Right hindlimb (tissue), 1 donor: ENCODE results near the gene TRAPPC2.

Source experiments
- DNase-seq: peaks from one replicate; pipeline ENCODE4 v3.0.0-alpha.2; 2018

Gene TRAPPC2

DNA sequence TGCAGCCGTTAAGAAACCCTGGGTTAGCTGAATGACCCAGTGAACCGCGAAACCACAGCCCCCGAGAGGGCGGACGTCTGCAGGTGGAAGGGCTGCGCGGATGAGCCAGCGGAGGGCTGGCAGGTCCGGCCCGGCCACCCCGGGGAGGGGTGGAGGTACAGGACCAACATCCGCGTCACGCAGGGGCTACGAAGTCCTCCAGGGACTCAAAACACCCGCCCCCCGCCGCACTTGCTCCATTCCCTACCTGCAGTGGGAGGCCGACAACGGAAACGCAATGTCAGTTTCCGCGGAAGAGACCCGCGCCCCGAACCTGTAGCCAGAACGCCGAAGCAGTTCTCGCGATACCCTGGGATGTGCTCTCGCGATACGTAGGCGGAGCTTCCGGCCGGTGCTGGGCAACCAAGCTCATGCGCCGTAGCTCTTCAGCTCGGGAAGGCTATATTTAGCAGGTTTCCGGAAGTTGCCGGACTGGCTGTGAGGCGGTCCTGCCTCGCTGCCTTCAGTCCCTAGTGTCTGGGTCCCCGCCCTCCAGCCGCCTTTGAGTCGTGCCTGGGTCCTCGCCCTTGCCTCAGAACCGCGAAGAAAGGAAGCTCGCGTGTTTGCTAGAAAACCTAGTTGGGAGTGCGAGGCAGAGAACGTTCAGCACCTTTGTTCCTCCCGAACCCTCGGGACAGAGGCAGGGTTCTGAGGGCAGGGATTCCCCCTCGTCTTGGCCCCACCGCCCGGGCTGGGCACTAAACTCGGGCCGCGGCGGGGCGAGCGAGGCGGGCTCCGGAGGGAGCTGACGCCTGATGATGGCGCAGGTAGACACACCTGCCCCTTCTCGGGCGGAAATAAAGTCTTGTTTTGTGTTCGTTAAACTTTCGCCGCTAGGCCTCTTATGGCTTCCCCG is at the start of gene TRAPPC2, which contains the start of gene OFD1:
TRAPPC2 (minus strand) TSS at position 343 of the 895 bp plus-strand sequence. CDS start 14,657 bp downstream, outside the sequence.
OFD1 (plus strand) TSS at position 471 of the 895 bp plus-strand sequence; CDS start at position 795, 324 bp downstream.
- DNase-seq = peak; percentile 92

DNA sequence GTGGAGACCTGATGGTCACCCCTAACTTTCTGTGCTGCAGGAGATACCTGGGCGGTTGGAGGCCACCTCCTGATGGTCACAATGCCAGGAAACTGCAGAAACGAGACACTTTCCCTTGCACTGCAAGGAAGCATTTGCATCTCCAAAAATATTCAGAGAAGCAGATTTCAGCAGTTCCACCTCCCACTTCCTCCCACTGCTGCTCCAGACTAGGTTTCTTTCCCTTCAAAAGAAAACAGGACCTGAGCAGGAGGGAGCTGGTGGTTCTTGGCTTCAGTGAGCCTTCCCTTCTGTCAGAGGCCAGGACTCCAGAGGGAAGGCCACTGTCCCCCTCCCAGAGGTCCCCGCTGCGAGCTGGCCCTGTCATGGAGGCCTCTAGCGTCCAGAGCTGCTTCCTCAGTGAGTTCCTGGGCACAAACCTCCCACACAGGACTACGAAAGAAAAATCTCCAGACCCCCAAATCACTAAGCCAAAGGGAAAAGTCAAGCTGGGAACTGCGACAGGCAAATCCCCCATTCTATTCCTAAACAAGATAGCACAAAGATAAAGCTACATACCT is 46.5 kb upstream of the TRAPPC2 start:
- no peak for DNase-seq

DNA sequence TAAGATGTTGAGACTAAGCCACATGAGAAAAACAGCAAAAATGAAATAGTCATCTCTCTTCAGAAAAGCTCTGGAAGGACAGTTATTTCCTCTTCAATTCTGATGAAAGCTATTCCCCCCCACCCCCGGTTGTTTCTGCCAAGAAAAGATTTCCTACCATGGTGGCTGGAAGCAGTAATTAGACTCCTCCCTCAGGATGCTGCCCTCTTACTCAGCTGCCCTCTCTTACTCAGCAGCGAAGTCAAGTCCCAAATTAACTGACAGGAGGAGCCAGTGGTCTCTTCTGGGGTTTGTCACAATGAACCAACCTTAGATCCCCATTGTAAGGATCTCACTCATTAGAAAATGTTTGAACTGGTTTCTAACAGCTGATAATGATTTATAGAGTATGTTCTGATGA is 44.5 kb upstream of the TRAPPC2 start:
- no peak for DNase-seq

DNA sequence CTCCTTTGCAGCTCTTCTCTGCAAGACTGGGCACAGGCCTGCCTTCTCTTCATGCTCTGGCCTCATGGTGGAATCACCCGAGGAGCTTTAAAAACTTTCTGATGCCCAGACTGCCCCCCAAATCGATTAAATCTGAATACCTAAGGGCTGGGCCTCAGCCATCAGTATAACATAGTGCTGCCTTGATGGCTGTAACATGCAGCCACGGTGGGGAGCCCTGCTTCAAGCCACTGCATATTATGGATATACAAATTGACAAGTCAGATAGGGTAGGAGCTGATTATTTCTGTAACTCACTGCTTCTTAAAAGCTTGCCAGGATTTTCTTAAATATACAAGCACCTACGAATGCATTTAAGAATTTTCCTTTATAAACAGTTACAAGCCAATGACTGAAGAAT is 42.0 kb upstream of the TRAPPC2 start:
- no peak for DNase-seq

DNA sequence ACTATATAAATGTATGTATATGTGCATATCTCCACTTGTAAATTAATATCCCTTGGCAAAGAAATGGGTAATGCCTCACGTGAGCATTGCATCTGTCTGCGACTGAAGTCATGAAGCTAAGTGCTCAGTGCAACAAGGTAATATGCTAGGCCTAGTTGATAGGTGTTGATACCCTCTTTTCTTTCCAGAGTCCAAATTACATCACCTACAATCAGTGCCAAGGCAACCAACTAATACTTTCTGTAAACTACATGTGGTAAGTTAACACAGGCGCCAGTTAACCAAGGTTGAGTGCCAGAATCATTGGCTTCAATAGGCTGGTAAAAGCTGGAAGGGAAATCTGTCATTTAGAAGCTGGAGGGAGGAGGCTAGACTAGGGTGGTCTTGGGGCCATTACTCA is 41.4 kb upstream of the TRAPPC2 start:
- DNase-seq = no peak

DNA sequence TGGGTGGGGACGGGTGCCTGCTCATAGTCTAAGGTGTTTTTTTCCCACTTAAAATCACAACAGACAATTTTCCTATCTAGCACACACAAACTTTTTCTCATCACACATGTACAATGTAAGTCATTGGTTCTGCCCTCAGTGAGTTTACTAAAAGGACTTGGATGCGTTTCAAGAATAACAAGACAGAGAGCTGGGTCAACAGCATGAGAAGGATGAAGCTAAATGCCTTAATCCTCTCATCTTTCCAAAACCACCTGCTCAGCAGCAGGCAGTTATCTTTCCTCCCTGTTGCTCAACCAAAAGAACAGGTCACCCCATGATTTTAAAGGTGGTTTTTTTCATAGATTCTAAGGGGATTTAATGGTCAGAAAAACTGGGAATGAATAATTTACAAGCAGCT is 40.3 kb upstream of the TRAPPC2 start:
- DNase-seq = no peak

DNA sequence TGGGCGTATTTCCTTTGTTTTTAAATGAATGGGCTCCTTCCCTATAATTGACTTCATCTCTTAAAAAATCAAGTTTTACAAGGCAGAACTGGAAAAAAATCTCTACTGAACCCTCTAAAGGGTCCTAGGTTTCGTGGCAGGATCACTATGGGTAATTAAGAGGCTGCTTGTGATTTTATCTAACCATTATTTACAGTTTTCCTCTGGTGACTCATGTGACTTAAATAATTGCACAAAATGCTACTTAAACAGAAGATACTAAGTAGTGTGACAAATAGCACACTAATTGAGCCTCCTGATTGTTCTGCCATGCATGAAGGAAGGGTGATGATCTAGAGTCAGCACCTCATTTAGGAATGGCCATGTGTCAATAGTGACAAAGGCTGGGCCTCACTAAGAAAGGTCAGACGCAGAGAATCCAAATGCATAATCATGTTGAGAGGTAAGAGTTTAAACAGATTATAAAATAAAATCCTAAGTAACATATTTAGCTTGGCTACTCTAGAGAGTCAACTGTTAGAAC is 35.7 kb upstream of the TRAPPC2 start:
- DNase-seq = no peak

DNA sequence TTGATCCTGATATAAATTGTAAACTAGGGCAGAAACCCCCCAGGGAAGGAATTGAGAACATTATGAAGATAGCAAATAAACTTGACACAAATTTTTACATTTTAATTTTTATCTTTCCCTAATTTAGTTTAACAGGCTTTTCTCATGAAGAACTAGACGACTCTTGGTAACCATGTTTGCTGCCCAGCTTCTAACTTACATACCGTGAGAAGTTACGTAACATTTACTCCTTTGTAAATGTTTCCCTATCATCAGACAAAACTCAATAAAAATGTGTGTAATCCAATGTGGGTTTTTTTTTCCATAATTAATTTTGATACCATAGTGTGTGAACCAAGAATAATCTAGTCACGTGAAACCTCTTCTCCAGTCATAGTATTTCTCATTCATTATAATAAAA is 34.5 kb upstream of the TRAPPC2 start:
- no peak for DNase-seq

DNA sequence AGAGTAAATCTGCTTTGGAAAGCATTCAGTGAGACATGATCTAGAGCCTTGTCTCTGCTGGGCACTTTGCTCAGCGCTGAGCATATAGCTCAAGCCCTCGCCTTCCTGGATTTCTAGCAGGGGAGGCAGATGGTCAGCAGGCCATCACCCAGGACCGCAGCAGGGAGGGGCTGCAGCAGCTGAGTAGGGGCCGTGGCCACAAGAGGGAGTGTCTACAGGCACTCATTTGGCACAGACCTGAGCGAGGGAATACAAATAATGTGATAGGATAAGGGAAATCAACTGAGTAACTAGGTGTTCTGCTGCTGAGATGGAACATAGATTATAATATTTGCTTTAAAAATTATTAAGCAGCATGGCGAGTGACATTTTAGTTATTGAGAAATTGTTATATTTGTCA is 30.3 kb upstream of the TRAPPC2 start:
- peak; percentile 50 for DNase-seq

DNA sequence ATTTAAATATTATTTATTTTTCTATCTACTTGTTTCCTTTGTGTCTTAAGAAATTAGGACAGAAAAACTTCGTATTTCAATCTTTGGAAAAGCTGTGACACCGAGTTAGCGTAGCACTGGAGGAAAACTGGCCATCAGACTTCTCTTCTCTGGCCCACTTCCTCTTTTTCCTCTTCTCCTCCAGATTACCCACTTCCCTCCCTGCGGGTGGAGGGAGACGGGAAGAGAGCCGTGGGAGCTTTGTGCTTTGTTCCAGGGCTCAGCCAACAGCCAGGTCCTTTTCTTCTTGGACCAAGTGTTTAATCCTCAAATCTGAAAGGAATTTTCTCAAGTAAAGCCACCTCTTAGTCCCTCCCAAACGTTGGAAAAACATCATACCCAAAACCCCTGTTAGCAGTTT is 29.9 kb upstream of the TRAPPC2 start:
- no peak for DNase-seq

DNA sequence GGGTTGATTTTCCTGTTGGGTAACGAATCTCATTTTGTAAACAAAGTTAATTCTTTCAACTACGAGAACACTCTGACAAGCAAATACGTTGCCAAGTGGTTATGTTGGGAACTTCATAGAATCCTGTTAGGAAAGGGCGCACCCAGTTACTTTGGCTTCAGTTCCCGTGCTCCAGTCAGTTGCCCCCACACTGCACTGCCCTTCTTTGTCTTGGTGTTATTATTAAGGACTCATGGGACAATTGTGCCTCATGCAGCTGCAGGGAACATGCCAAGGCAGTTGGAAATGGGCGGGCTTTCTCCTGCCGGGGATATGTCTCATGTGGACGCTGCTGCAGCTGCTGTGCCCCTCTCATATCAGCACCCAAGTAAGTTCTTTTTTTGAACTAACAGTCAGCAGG is 29.1 kb upstream of the TRAPPC2 start:
- no peak for DNase-seq

DNA sequence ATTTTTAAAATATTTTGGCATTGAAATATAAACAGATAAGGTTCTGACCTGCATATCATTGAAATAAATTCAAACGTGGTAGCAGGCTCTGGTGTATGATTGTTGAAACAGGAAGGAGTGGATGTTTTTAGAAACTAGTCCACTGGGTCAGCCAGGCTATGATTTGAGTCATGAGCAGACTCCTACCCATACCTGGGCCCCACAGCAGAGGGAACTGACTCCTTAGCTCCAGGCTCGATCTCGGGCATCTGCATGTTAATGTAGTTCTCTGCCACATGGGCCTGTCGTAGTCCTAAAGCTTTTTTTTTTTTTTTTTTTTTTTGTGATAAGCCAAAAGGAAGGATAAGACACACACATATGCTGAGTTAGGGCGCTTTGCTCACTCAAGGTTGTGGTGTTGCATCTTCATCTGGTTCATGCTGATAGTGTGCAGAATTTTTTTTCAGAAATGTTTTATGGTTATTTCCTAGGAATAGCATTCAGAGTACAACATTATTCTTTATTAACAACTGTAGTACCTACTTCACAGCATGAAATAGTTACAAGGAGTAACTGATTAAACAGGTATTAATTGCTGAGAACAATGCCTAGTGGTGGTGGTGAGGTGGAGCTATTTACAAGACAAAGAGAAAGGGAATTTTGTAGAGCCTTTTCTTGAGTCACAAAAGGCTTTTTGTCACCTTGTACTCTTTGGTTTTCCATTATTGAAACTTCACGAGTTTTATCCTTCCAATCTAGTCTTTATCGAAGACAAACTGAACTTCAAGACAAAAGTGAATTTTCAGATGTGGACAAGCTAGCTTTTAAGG is 27.4 kb upstream of the TRAPPC2 start:
- no peak for DNase-seq

DNA sequence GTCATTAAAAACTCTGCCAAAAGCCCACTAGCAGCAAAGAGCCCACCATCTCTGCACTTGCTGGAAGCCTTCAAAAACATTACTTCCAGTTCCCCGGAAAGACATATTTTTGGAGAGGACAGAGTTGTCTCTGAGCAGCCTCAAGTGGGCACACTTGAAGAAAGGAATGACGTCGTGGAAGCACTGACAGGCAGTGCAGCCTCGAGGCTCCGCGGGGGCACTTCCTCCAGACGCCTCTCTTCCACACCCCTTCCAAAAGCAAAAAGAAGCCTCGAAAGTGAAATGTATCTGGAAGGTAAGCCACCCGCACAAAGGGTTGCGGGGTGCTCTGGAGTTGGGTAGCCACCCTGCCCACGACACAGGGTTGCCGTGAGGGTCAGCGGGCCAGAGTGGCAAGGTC is 26.0 kb upstream of the TRAPPC2 start:
- DNase-seq = no peak

DNA sequence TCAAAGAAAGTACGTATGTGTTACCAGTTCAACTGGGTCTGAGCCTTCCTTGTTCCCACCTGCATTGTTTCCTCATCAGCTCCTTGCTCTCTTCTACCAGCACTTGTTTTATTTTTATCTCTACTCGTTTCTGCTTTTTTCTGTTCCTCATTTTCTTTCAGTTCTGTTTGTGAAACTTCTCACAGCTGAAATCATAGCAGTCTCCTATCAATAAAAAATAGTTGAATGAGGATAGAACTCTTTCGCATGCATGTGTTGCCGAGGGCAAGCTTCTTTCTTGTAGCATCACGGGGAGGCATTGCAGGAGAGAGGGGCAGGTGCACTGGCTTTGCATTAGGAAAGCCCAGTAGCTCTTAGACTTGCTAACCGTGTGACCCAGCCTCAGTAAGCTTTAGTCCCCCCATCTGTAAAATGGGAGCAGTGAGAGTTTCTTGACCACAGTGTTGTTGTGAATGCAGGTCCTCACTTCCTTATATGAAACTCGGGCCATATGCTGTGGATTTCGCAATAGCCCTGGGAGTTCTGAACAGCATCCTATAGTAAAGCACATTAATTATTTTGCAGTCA is 24.8 kb upstream of the TRAPPC2 start:
- DNase-seq = no peak

DNA sequence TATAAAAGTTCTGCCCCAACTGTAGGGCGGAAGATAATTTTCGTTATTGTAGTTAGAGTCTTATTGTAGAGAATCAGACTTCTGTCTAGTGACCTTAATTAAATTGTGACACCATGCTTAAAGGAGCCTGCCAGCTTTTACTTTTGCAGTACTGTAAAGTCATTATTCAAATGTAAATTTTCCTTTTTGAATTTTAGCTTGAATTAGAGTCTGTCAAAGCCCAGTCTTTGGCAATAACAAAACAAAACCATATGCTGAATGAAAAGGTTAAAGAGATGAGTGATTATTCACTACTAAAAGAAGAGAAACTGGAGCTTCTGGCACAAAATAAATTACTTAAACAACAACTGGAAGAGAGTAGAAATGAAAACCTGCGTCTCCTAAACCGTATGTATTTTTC is 22.0 kb upstream of the TRAPPC2 start:
- no peak for DNase-seq

DNA sequence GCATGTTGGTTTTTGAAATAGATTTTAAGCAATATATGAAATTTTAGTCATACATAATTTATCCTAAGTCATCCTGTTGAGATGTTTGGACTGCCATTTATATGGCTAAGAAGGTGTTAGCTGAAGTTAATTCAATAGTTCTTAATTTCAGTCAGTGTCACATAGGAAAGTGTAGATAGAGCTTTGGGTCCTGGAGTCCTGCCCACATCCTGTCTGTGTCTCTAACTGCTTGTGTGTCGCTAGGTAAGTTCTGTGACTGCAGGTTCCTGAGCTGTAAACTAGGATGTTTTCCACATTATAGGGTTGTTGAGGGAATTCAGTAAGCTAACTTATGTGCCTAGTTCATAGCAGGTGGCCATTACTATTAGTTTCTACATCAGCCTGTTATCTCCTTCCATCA is 20.8 kb upstream of the TRAPPC2 start:
- DNase-seq = no peak

DNA sequence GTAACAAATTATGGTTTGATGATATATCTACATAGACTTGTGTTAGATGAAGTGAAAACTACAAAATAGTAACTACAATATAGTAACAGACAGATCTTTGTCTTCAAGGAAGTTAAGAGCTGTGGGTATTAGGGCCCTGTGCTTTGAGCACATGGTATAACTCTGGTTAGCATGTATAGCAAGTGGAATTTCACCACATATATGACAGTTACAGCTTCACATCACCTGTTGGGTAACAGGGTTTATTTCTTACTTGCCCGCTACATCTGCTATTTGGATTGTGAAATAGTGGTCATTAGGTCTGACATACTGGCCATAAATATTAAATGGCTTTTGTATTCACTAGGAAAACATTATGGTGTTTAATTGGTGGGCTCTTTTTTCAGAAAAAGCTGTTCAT is 20.3 kb upstream of the TRAPPC2 start:
- no peak for DNase-seq

DNA sequence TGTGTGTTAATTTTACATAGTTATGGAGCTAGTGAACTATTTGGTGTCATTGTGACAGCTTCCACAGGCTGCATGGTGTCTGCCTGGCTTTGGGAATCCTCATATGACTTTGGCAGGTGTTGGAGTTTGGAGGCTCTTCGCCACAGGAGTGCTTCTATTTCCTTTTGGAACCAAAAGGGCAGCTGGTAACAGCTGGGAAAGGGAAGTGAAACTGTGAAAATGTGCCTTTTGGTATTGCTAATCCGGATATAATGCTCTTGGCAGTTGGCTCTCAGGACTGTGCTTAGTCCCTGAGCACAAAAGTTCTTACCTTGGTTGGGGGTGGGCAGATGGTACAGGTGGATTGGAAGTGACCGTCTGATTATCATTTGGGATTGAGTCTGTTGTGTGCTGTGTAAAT is 18.2 kb upstream of the TRAPPC2 start:
- DNase-seq = no peak

DNA sequence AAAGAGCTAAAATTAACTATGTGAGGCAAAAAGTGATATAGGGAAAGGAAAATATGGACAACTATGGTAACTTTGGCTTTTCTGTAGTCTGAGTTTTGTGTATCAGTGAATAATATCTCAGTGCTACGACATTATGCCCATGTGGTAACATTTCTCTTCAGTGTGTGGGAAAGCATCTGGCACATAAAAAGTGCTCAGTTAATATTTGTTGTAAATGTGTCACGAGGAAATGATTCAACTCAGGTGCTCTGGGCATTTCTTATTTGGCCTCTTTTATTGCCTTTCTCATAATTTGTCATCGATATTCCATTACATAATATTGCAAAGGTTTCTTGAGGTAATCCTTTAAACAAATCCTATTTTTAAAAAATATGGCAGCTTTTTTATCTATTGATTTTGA is 17.7 kb upstream of the TRAPPC2 start:
- DNase-seq = no peak

DNA sequence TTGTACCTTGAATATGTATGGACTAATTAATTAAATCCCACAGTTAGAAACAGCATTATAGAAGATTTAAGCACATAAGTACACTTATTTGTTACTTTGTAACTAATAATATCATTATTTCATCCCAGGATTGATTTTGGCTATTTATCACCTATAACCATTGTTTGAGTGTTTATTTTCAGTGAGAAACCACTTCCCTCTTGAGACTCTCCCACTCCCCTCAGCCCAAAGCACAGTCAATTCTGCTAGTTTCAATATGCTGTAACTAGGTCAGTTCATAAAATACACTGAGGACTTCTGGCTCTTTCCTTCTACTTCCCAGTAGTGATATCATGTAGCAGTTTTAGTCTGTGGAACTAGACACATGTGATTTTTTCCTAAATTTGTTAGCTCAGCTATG is 16.4 kb upstream of the TRAPPC2 start:
- DNase-seq = no peak

DNA sequence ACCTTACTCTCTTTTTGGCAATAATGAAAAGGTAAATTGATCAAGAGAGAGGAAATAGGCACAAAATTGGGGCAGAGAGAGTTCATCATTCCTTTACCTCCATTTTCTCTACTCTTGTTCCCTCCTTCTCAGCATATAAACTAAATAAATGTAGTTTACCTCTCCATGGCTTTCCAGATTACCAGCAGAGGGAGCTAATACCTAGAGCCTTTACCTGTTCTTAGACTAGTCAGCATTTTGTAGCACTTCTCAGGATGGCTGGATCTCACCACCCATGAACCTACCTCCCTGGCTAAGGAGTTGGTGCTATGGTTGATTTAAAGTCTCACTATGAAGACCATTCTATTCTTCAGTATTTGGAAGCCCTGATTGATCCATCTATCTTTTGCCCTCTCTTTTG is 15.8 kb upstream of the TRAPPC2 start:
- DNase-seq = no peak

DNA sequence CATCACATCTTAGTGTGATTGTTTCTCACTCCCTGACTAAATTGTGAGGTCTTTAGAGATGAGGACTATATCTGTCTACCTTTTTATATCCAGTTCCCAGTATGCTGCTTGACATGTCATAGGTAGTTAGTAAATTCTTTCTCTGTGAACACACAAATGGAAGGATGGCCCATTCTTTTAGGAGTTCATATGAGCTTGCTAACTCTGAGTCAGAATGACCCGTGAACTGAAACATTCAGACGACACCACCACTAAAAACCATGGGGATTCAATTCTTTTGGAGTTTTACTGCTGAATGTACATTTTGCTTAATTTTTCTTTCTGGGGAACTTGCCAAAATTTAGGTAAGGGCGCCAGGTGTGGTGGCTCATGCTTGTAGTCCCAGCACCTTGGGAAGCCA is 14.1 kb upstream of the TRAPPC2 start:
- no peak for DNase-seq

DNA sequence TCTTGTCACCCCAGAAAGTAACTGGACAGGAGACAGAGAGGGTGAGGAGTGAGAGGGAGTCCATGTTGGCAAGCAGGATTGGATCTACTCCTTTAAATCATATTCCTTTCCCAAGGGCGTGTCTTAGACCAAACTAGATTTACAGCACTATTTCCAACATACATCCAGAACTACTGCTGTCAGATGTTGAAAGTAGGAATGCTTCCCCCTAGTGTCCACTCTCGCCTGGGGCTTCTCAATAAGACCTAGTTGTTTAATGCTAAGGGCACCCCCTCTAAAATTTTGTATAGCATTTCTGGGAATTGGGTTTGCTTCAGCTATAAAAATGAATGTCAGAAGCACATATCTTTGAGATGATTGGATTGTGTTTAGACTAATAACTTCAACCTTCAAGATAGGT is 13.4 kb upstream of the TRAPPC2 start:
- no peak for DNase-seq
